Stimulated activated CD4-positive, alpha-beta T cell treated with anti-CD3 and anti-CD28 coated beads, Interleukin-12 subunit alpha, Interleukin-12 subunit beta, amount 100 ng/mL, for 24 hours (primary cell): ENCODE measurements around the gene ZBTB26.

Experiments used
- DNase-seq, 2 experiments: peaks; one replicate each; pipeline ENCODE4 v3.0.0-alpha.2; 2020; ENCODE audit warnings: low read depth in 2 of 2

ZBTB26 gene

GRCh38 chr9:122931226-122932121, at the start of gene ZBTB26:
TSS of gene ZBTB26 (minus strand) at chr9:122931512. CDS start at chr9:122919934, 11,578 bp downstream.
- DNase-seq = peak; percentile 85 to 90

DNA sequence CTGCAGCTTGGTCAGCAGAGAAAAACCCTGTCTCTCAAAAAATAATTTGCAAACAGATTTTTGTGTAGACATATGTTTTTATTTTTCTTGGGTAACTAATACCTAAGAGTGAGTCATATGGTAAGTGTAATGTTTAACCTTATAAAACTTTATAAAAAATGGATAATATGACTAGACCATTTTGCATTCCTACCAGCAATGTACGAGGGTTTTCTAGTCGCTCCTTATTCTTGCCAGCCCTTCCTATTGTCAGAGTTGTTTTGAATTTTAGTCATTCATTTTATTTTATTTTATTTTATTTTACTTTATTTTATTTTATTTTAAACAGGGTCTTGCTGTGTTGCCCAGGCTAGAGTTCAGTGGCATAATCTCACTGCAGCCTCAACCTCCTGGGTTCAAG, 47.3 kb upstream of the ZBTB26 start:
- no peak for DNase-seq

DNA sequence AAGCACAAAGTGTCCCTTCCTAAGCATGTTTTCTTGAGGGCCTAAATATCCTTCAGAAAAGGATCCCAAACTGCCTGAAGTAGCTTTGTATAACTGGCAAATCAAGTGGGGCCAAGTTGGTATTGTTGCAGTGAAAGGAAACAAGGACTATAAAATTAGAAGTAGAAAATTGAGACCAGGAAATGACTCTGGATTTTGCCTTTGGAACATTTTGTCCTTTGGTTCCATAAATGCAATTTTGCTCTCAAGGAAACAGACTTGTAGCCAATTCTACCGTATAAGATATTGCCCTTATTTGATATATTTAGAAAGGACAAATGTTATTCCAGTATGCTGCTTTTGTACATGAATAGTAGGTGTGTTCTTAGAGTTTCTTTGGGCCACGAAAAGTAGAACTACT, 43.9 kb upstream of the ZBTB26 start:
- DNase-seq = no peak

- DNase-seq = no peak
Observed at GRCh38 chr9:122961139-122961538, 29.8 kb upstream of the ZBTB26 start.

DNA sequence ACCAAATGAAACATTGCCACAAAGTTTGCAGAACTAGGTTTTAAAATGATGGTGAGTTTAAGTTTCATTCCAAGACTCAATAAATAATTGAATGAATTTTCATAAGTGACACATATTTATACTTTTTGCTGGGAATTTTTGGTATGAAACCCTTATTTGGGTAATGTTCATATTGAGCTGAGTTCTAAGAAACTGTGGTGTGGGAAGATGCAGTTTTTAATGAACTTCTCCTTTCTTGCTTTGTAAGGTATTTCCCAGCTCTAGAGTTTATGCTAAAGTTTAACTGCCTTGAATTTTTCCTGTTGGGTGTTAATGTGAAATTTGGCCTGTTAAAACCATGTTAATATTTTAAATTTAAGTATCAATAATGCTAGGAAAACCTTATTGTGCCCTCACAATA, 24.6 kb upstream of the ZBTB26 start:
- DNase-seq = no peak

DNA sequence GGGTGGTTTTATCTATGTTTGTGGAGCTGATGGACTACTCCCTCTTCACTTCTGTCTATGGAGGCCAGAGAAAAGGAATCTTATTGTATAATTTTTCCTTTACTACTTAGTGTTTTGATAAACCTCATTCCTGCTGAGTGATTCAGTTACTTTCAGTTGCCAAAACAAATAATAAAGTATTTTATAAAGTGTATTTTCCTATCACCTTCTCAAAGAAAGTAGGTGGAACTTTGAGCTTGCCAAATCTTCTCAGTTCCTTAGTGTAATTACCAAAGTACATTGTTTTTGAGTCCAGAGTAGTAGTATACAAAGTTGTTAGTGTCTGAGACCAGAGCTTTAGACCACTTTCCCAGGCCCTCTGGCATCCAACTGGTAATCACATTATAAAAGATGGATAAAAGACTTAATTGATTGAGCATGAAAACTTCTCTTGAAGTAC, 23.0 kb upstream of the ZBTB26 start:
- no peak for DNase-seq

- no peak for DNase-seq
Observed at GRCh38 chr9:122951056-122951455, 19.7 kb upstream of the ZBTB26 start.

GRCh38 chr9:122950263-122950662, 19.0 kb upstream of the ZBTB26 start:
- no peak for DNase-seq

DNA sequence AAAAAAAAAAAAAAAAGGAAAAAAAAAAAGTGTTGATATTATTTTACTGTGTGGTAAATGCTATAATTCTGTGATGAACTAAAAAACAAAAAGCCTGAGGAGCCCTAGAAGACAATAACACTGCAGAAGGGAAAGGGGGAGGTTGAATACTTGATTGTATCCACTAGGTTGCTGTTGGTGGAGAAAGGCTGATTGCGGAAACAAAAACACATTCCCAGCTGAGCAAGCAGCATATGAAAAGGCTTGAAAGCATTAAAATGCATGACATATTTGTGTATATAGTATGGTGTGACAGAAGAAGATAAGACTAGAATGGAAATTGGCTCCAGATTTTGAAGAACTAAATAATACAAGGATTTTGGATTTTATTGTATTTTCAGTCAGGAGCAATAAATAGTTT, 18.4 kb upstream of the ZBTB26 start:
- DNase-seq = no peak

DNA sequence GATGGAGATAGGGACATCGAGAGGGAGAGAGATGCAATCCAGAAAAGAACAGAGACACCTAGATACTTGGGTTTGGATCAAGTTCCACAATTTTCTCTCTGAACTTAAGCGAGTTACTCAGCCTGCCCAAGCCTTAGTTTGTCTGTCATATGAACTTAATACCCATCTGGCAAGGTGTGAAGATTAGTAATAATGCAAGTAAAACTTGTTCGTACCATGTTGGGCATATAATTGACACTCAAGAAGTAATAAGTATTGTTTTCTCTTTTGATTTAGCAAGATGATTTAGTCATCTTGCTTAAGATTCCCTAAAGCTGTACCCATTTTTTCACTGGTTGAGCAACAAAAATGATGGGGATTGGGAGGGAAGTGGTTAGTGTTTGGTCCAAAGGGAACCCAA, 17.0 kb upstream of the ZBTB26 start:
- no peak for DNase-seq

- DNase-seq = no peak
Observed at GRCh38 chr9:122946461-122947005, 15.2 kb upstream of the ZBTB26 start.

- DNase-seq = no peak
Observed at GRCh38 chr9:122944960-122945888, 13.9 kb upstream of the ZBTB26 start.

GRCh38 chr9:122941582-122942234, 10.4 kb upstream of the ZBTB26 start:
- no peak for DNase-seq

GRCh38 chr9:122940749-122941581, 9.7 kb upstream of the ZBTB26 start, which contains the start of gene RABGAP1:
TSS of gene RABGAP1 (plus strand) at chr9:122941020. CDS start at chr9:122957060, 16,040 bp downstream.
- DNase-seq = peak; percentile 96 to 99

GRCh38 chr9:122940454-122940748, 9.1 kb upstream of the ZBTB26 start:
- no peak for DNase-seq

- no peak for DNase-seq
Observed at GRCh38 chr9:122939601-122940000, 8.3 kb upstream of the ZBTB26 start.

- DNase-seq = no peak
Observed at GRCh38 chr9:122936883-122937282, 5.6 kb upstream of the ZBTB26 start.

DNA sequence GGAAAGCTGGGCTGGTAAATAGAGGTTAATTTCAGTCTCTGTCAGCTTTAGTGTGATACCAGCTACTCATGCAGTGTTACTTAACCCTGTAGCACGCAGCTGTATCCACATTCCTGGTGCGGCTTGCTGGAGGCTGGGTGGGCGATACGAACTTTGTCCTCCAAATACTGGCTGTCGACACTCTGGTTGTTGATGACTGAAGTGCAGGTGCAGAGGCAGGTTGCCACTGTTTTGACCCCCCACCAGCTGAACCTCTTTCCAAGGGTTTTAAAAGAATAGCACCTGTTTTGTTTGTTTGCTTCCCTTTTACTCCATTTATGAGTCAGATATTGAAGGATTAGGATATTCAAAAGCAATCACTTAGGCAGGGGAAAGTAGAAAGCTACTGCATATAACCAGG, 5.2 kb upstream of the ZBTB26 start:
- no peak for DNase-seq

GRCh38 chr9:122930541-122931225, 629 bp downstream of the ZBTB26 start:
- DNase-seq = no peak

DNA sequence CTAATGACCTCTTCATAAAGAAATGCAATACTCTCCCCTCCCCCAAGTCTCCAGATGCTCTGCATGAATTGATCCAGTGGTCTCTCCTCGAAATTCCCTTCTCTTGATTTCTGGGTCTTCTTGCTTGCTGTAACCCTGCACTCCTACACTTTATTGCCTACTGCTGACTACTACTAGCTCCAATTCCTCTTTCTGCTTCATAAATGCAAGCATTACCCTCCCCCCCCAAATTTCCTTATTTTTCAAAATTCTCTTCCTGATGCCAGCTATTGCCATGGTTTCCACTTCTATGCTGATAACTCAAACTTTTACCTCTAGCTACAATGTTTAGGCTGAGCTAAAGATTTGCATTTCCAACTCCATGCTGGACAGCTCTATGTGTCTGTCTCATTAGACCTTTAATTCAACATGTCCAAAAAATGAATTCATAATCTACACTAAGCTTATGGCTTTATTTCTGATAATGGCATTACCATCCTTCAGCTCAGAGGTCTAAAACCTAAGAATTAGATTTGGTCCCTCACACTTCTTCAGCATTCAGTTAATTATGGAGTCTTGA, 1.4 kb downstream of the ZBTB26 start:
- DNase-seq = no peak
